Endothelial cell of umbilical vein (primary cell): Measurements from ENCODE around the gene FAM240B. TPM values are rescaled to one million over a fixed set of nuclear protein-coding genes. Genes with fewer than 3 reads are reported as not detected.

Experiments
- BruUV-seq: library from RNA; stranded (reverse); fragments of 400-500 nt; replicated peaks from 2 replicates; lab custom pipeline; 2021; lab: Mats Ljungman, UMichigan
- CTCF ChIA-PET: fragments of 300-600, 350-600 bp; sonication (Branson Sonifier 250); formaldehyde crosslinking; loops from one replicate; lab custom pipeline; 2021; ENCODE audit warnings: antibody characterized with exemption, inconsistent platforms; lab: Charles Lee
- POLR2A ChIA-PET: fragments of 300-600, 350-600 bp; sonication (Branson Sonifier 250); formaldehyde crosslinking; loops from one replicate; lab custom pipeline; 2021; ENCODE audit warnings: antibody characterized with exemption, inconsistent platforms; lab: Charles Lee
- DNase-seq: peaks from one replicate; pipeline ENCODE4 v3.0.0-alpha.2; 2011; ENCODE audit warnings: low read depth, low spot score
- FAIRE-seq: peaks from 2 replicates; lab custom pipeline; 2011; peaks lifted over from hg19 to GRCh38; lab: Jason Lieb, UNC
- H2AFZ ChIP-seq: 2 replicates; pipeline ENCODE4 v1.6.0; 2012; ENCODE audit warnings: low read depth, low read length, control low read depth, inconsistent platforms
- H3K27ac ChIP-seq: 2 replicates; pipeline ENCODE4 v1.5.1; 2011; ENCODE audit warnings: low read depth, mild to moderate bottlenecking, control low read depth, low read length, moderate library complexity; ENCODE audit not compliant: insufficient read depth
- H3K27me3 ChIP-seq, 2 experiments: 2 replicates each; pipeline versions ENCODE4 v1.6.0 to v1.6.1; 2011; ENCODE audit warnings: low read length in 2 of 2, mixed read lengths in 1 of 2; ENCODE audit not compliant: control insufficient read depth in 2 of 2, insufficient read depth in 2 of 2
- H3K36me3 ChIP-seq, 2 experiments: 2 replicates in 1 of 2; 3 replicates in 1 of 2; pipeline ENCODE4 v1.5.1; 2011; ENCODE audit warnings: low read length in 2 of 2, mild to moderate bottlenecking in 1 of 2, moderate library complexity in 1 of 2; ENCODE audit not compliant: control insufficient read depth in 2 of 2, insufficient read depth in 2 of 2; ENCODE audit errors: extremely low read depth in 1 of 2
- H3K4me1 ChIP-seq: 3 replicates; pipeline ENCODE4 v1.5.1; 2011; ENCODE audit warnings: mild to moderate bottlenecking, low read length; ENCODE audit not compliant: control insufficient read depth, insufficient read depth; ENCODE audit errors: extremely low read depth
- H3K4me2 ChIP-seq: 2 replicates; pipeline ENCODE4 v1.6.1; 2011; ENCODE audit warnings: low read length, control low read depth, mixed read lengths; ENCODE audit not compliant: insufficient read depth
- H3K4me3 ChIP-seq, 3 experiments: fragments of 200-600 bp in 1 of 3; sonication (generic), shearing (Covaris generic) in 1 of 3; replicated peaks in 1 of 3; 2 replicates each; pipeline ENCODE4 v1.5.1; 2011 to 2016; ENCODE audit warnings: control low read depth in 3 of 3, low read length in 3 of 3, mild to moderate bottlenecking in 2 of 3, inconsistent platforms in 1 of 3, low read depth in 1 of 3, moderate library complexity in 1 of 3; ENCODE audit not compliant: insufficient read depth in 1 of 3
- H3K79me2 ChIP-seq: 2 replicates; pipeline ENCODE4 v1.6.0; 2012; ENCODE audit warnings: low read length, inconsistent platforms; ENCODE audit not compliant: control insufficient read depth, insufficient read depth
- H3K9ac ChIP-seq: replicated peaks from 2 replicates; pipeline ENCODE3; 2011; ENCODE audit warnings: low read length, control low read depth; ENCODE audit not compliant: insufficient read depth; ENCODE audit errors: extremely low read depth
- H3K9me1 ChIP-seq: replicated peaks from 3 replicates; pipeline ENCODE4 v1.6.0; 2011; ENCODE audit warnings: mild to moderate bottlenecking, low read length; ENCODE audit not compliant: control insufficient read depth, insufficient read depth; ENCODE audit errors: extremely low read depth
- H3K9me3 ChIP-seq: replicated peaks from 2 replicates; pipeline ENCODE4 v1.5.1; 2012; ENCODE audit warnings: low read length, inconsistent platforms; ENCODE audit not compliant: control insufficient read depth, insufficient read depth
- H4K20me1 ChIP-seq: replicated peaks from 2 replicates; pipeline ENCODE3; 2011; ENCODE audit warnings: mild to moderate bottlenecking, low read length; ENCODE audit not compliant: control insufficient read depth, insufficient read depth; ENCODE audit errors: extremely low read depth
- CTCF ChIP-seq, 2 donors: IDR thresholded peaks; 1 replicate in 1 of 2; 2 replicates in 1 of 2; pipeline ENCODE4 v1.5.1; 2011; ENCODE audit warnings: low read length in 2 of 2, mild to moderate bottlenecking in 2 of 2, moderate library complexity in 2 of 2, control low read depth in 1 of 2, inconsistent platforms in 1 of 2, low read depth in 1 of 2; ENCODE audit not compliant: insufficient read depth in 1 of 2; ENCODE audit errors: extremely low read depth in 1 of 2
- EZH2 ChIP-seq: IDR thresholded peaks from 2 replicates; pipeline ENCODE4 v1.6.1; 2012; ENCODE audit warnings: borderline replicate concordance, low read depth, mild to moderate bottlenecking, moderate library complexity, low read length, inconsistent platforms; ENCODE audit not compliant: severe bottlenecking
- FOS ChIP-seq: IDR thresholded peaks from 2 replicates; pipeline ENCODE4 v1.6.1; 2011; ENCODE audit warnings: mild to moderate bottlenecking, low read length, moderate library complexity, borderline replicate concordance; ENCODE audit not compliant: insufficient read depth
- GATA2 ChIP-seq: IDR thresholded peaks from 2 replicates; pipeline ENCODE4 v1.7.0; 2011; ENCODE audit warnings: low read depth, mild to moderate bottlenecking, moderate library complexity, mixed read lengths, low read length; ENCODE audit not compliant: insufficient read length, insufficient read depth
- JUN ChIP-seq: IDR thresholded peaks from 2 replicates; pipeline ENCODE4 v1.6.1; 2011; ENCODE audit warnings: borderline replicate concordance, low read depth; ENCODE audit not compliant: insufficient read length, insufficient read depth
- MAX ChIP-seq: IDR thresholded peaks from 2 replicates; pipeline ENCODE4 v1.6.1; 2011; ENCODE audit not compliant: insufficient read depth, insufficient read length
- MYC ChIP-seq: IDR thresholded peaks from one replicate; pipeline ENCODE4 v1.6.1; 2011; ENCODE audit warnings: mild to moderate bottlenecking, low read depth, low read length
- POLR2A ChIP-seq: IDR thresholded peaks from 2 replicates; pipeline ENCODE4 v1.6.1; 2012; ENCODE audit warnings: low read depth, mild to moderate bottlenecking, control low read depth, low read length
- POLR2AphosphoS5 ChIP-seq: IDR thresholded peaks from 2 replicates; pipeline ENCODE4 v1.6.1; 2012; ENCODE audit warnings: low read depth, mild to moderate bottlenecking, control low read depth, low read length, moderate library complexity; ENCODE audit not compliant: insufficient read depth
- dilution Hi-C: fragments of 300-500 bp; cut with MboI; formaldehyde crosslinking; loops from one replicate; pipeline ENCODE4 v1.15.0; 2019; ENCODE audit warnings: low sequenced_read_pairs; ENCODE audit not compliant: extremely low pct_ligation_motif_present
- intact Hi-C: fragments of 100-400 bp; cut with micrococcal nuclease; formaldehyde crosslinking; loops from one replicate; pipeline ENCODE4 v1.10.0; 2022
- polyA plus RNA-seq, 4 experiments: library from polyadenylated mRNA; depleted of rRNA in 3 of 4; stranded (reverse) in 3 of 4; unstranded in 1 of 4; fragments of >200 nt; gene quantifications; 2 replicates each; pipeline versions ENCODE4 v1.2.1 to v1.2.3, GENCODE V29; 2011 to 2012; ENCODE audit warnings: missing spikeins in 1 of 4
- total RNA-seq: library from RNA; stranded (reverse); gene quantifications from 2 replicates; pipeline ENCODE4 v1.2.3, GENCODE V29; 2021

Gene FAM240B
- total and polyA plus RNA-seq, 2 donors (not counting 3 experiments of a cell fraction or from before 2014, with no cell fraction given): not detected

GRCh38 chr9:38737246-38737645, 17.3 kb upstream of the FAM240B start:
- Histone ChIP-seq H3K27me3 (peaks cover 0 to 4% of the 10 kb centered on the region in 2 experiments), H3K9ac (no peak overlapping the region), H3K27ac (no peak overlapping the region), H3K4me3 (no peak overlapping the region), H3K36me3 (no peaks in the 10 kb centered on the region), H3K4me2 (no peak overlapping the region), H3K4me1 (no peaks in the 10 kb centered on the region), H3K9me3 (no peaks in the 10 kb centered on the region), H2AFZ (no peak overlapping the region), H4K20me1 (no peaks in the 10 kb centered on the region), H3K79me2 (no peaks in the 10 kb centered on the region), H3K9me1 (no peaks in the 10 kb centered on the region)
- FAIRE-seq (no peak), DNase-seq (no peak)
- dilution Hi-C loops: no loop called here
- intact Hi-C loops: no loop called here
- ChIA-PET CTCF (interaction anchor here (1.9 kb wide), 1 partner anchor 9 kb away, joined by 8 read pairs; no protein-coding TSS in a partner anchor), POLR2A (no interaction called here)
- TF ChIP-seq GATA2 (no peak), MYC (no peak), POLR2A (no peak), JUN (no peak), EZH2 (no peak)
- no TSS peak for BruUV-seq

- Histone ChIP-seq H3K9ac (no peak overlapping the region), H3K27ac (no peak overlapping the region), H2AFZ (no peak overlapping the region), H4K20me1 (no peaks in the 10 kb centered on the region), H3K4me3 (no peak overlapping the region), H3K79me2 (no peaks in the 10 kb centered on the region), H3K4me1 (no peaks in the 10 kb centered on the region), H3K27me3 (no peaks in the 10 kb centered on the region), H3K36me3 (no peaks in the 10 kb centered on the region), H3K9me3 (no peaks in the 10 kb centered on the region), H3K4me2 (no peak overlapping the region), H3K9me1 (no peaks in the 10 kb centered on the region)
- DNase-seq (no peak), FAIRE-seq (no peak)
- BruUV-seq: no TSS peak
- ChIA-PET CTCF (no interaction called here), POLR2A (no interaction called here)
- intact Hi-C loops (no loop called here), dilution Hi-C loops (no loop called here)
- no peak for TF ChIP-seq POLR2AphosphoS5
- no peak for TF ChIP-seq FOS
- TF ChIP-seq MYC: no peak
- no peak for TF ChIP-seq MAX
- TF ChIP-seq CTCF (IDR thresholded peaks at IDR 0.05; ENCODE audit: extremely low read depth in 1 of 2, insufficient read depth in 1 of 2, low read depth in 1 of 2, low read length in 2 of 2): no peak
- TF ChIP-seq JUN: no peak
- TF ChIP-seq EZH2: no peak
- no peak for TF ChIP-seq GATA2
- TF ChIP-seq POLR2A: no peak
Observed at GRCh38 chr9:38734831-38735230, 14.9 kb upstream of the FAM240B start.
